Epithelial cell of proximal tubule (primary cell): ENCODE measurements around the gene RASA3. TPM values are rescaled to one million over a fixed set of nuclear protein-coding genes. Genes with fewer than 3 reads are reported as not detected.

Experiments
- DNase-seq: peaks from one replicate; pipeline ENCODE4 v3.0.0-alpha.2; 2011; ENCODE audit warnings: low read depth
- H3K4me3 ChIP-seq: 2 replicates; pipeline ENCODE4 v1.5.1; 2011; ENCODE audit warnings: low read depth, mild to moderate bottlenecking, low read length
- CTCF ChIP-seq: conservative IDR thresholded peaks from 2 replicates; pipeline ENCODE4 v1.5.1; 2012; ENCODE audit warnings: low read depth, mild to moderate bottlenecking, low read length
- total RNA-seq: library from RNA; depleted of rRNA; stranded (reverse); fragments of >200 nt; gene quantifications from 2 replicates; pipeline ENCODE4 v1.2.3, GENCODE V29; 2015

RASA3 gene
- total RNA-seq, 1 donor from 2014 or later = 25.7 TPM

DNA sequence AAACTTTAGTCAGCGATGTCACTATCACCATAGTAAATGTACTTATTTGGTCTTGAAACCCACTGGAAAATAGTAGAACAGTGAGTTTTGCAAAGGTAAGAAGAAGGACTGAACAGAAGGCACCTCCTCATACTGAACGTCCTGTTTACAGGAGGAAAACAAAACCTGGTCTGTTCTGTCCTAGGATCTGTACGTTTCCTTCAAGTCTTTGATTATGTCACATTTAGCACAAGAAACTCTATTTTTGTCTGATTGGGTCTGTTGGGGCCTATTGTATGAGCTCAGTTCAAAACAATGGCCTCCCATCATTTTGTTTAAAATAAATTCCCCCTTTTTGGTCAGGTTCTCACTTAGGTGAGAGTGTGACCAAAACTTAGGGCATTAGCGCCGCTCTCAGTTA, 35.5 kb upstream of the RASA3 start:
- TF ChIP-seq CTCF = no peak
- H3K4me3 ChIP-seq = no peak overlapping the region
- no peak for DNase-seq

DNA sequence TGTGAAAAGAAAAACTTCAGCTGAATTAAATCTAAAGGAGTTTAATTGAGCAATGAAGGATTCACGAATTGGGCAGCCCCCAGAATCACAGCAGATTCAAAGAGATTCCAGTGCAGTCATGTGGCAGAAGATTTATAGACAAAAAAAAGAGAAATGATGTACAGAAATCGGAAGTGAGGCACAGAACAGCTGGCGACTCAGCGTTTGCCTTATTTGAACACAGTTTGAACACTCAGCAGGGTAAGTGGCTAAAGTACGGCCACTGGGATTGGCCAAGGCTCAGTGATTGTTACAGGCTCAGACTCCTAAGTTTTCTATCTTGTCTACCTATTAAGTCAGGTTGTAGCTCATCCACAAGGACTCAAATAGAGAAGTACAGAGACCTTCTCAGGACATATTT, 35.0 kb upstream of the RASA3 start:
- DNase-seq = no peak
- no peak overlapping the region for H3K4me3 ChIP-seq
- no peak for TF ChIP-seq CTCF

GRCh38 chr13:114166381-114167131, 34.1 kb upstream of the RASA3 start:
- no peak for TF ChIP-seq CTCF
- H3K4me3 ChIP-seq = no peak overlapping the region
- no peak for DNase-seq

- no peak for DNase-seq
- TF ChIP-seq CTCF = no peak
- H3K4me3 ChIP-seq = no peak overlapping the region
Observed at GRCh38 chr13:114164681-114165429, 32.4 kb upstream of the RASA3 start.

DNA sequence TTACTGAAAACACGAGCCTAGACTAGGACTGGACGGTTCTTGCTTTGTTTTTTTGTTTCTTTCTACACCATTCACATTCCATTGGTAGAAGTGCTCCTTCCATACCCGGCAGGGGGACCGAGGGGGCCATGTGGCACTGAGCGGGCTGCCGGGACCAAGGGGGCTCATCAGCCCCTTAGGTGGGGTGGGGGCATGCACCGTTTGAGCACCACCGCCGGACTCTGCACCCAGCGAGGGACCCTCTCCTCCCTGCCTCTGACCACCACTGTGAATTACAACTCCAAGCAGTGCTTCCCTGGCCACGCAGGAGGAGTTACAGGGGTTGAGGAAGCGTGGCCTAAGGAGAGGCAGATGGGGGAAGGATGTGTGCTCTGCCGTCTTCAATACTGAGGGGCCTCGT, 31.6 kb upstream of the RASA3 start:
- no peak for TF ChIP-seq CTCF
- H3K4me3 ChIP-seq = no peak overlapping the region
- DNase-seq = no peak

DNA sequence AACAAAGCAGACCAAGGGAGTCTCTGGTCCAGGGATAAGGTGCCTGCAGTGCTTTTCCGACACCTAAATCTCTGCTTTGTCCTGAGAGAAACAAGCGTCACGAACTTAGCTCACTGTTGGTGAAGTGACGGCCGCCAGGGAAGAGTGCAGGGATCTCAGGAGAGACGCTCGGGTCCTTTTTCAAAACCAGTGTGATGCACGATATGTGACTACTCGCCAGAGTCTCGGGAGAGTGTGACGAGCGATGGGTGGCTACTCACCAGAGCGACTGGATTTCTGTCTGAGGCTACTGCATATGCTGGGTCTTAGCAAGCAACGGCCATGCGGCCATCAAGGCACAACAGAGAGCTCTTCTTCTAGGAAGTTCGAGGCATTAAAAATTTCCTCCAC, 30.1 kb upstream of the RASA3 start:
- no peak overlapping the region for H3K4me3 ChIP-seq
- no peak for DNase-seq
- TF ChIP-seq CTCF = no peak
